GM12891 (cell line): ENCODE results near the gene GNG3.

ENCODE experiments used
- PAX5 ChIP-seq: IDR thresholded peaks from 2 replicates; pipeline ENCODE4 v1.6.1; 2011; ENCODE audit warnings: low read length, moderate library complexity, mild to moderate bottlenecking; ENCODE audit not compliant: insufficient read depth, severe bottlenecking
- POLR2A ChIP-seq: IDR thresholded peaks from 2 replicates; pipeline ENCODE4 v1.6.1; 2011; ENCODE audit warnings: low read depth, low read length, control low read depth
- POLR2AphosphoS5 ChIP-seq: IDR thresholded peaks from 2 replicates; pipeline ENCODE4 v1.6.1; 2011; ENCODE audit warnings: low read depth, low read length, control low read depth
- POU2F2 ChIP-seq: IDR thresholded peaks from 2 replicates; pipeline ENCODE4 v1.6.1; 2011; ENCODE audit warnings: low read depth, mild to moderate bottlenecking, control low read depth, low read length, moderate library complexity
- SPI1 ChIP-seq: IDR thresholded peaks from 2 replicates; pipeline ENCODE4 v1.6.1; 2011; ENCODE audit warnings: low read depth, low read length, control low read depth
- TAF1 ChIP-seq: IDR thresholded peaks from 2 replicates; pipeline ENCODE4 v1.6.1; 2011; ENCODE audit warnings: low read depth, low read length, control low read depth

DNA sequence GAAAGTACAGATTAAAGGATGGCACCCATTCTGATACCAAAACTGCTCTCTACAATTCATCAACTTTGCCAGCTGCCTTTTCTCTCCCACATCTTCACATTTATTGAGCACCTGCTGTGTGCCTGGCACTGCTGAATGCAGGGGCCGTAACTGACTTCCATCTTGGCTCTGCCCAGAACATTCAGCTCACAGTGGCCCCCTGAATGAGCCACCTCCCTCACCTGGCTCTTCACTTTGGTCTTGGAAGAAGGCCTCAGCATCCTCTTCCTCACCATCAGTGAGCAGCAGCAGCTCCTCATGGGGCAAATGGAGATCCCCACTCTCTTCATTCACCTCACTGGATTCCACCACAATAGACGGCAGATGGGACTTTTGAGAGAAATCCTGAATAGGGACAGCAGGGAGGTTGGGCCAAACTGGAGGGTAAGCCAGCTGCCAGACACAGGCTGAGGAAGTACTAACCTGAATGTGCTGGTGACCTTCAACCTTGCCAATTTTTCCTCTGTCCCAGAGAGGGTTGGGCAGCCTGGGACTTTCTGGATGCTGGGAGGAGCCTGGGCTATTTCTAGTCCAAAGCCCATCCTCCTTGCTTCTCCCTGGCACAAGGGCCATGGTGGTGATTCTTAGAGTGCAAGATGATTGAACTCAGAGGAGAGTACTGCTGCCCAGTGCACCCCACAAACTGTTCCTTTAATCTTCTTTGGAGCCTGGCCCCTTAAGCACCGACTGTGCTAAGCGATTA, 37.9 kb upstream of the GNG3 start:
- TF ChIP-seq POLR2AphosphoS5 (no peak), POLR2A (no peak), TAF1 (no peak), SPI1 (no peak), PAX5 (no peak), POU2F2 (no peak)
